Stimulated activated memory B cell treated with anti-CD40 and anti-IgM and Interleukin-4, amounts not matched to agents 10 μg/mL and 1 μg/mL and 100 μg/mL, for 72 hours (primary cell): Measurements from ENCODE around the gene PEX6.

ENCODE experiments used
- ATAC-seq: fragments of 150-1000 bp; cut with Tn5 transposase; 2 replicates; pipeline ENCODE4 v1.10.0; 2021
- H3K27ac Mint-ChIP-seq: one replicate; pipeline ENCODE4 v1.8.0; 2022; ENCODE audit warnings: mild to moderate bottlenecking, mixed read lengths
- H3K27me3 Mint-ChIP-seq: one replicate; pipeline ENCODE4 v1.8.0; 2022; ENCODE audit warnings: mixed read lengths
- H3K36me3 Mint-ChIP-seq: one replicate; pipeline ENCODE4 v1.8.0; 2022; ENCODE audit warnings: mixed read lengths
- H3K4me1 Mint-ChIP-seq: one replicate; pipeline ENCODE4 v1.8.0; 2022; ENCODE audit warnings: mixed read lengths
- H3K4me3 Mint-ChIP-seq: one replicate; pipeline ENCODE4 v1.8.0; 2022; ENCODE audit warnings: mild to moderate bottlenecking, moderate library complexity, mixed read lengths
- H3K9me3 Mint-ChIP-seq: one replicate; pipeline ENCODE4 v1.8.0; 2022; ENCODE audit warnings: mixed read lengths

PEX6 gene

DNA sequence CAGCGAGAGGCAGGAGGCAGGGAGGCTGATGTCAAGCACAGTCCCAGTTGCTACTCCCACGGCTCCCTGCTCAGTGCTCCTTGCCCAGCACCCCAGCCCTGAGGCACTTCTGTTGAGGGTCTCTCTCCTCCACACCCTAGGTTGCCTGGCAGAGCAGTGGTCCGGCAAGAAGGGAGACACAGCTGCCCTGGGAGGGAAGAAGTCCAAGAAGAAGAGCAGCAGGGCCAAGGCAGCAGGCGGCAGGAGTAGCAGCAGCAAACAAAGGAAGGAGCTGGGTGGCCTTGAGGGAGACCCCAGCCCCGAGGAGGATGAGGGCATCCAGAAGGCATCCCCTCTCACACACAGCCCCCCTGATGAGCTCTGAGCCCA lies 40.6 kb downstream of the PEX6 start:
- Mint-ChIP-seq H3K9me3 (no peaks in the 10 kb centered on the region), H3K4me3 (no peak overlapping the region), H3K36me3 (peaks cover 76% of the 10 kb centered on the region), H3K27ac (peak overlapping the region; percentile 5), H3K27me3 (no peaks in the 10 kb centered on the region), H3K4me1 (peaks cover 51% of the 10 kb centered on the region)
- no peak for ATAC-seq

DNA sequence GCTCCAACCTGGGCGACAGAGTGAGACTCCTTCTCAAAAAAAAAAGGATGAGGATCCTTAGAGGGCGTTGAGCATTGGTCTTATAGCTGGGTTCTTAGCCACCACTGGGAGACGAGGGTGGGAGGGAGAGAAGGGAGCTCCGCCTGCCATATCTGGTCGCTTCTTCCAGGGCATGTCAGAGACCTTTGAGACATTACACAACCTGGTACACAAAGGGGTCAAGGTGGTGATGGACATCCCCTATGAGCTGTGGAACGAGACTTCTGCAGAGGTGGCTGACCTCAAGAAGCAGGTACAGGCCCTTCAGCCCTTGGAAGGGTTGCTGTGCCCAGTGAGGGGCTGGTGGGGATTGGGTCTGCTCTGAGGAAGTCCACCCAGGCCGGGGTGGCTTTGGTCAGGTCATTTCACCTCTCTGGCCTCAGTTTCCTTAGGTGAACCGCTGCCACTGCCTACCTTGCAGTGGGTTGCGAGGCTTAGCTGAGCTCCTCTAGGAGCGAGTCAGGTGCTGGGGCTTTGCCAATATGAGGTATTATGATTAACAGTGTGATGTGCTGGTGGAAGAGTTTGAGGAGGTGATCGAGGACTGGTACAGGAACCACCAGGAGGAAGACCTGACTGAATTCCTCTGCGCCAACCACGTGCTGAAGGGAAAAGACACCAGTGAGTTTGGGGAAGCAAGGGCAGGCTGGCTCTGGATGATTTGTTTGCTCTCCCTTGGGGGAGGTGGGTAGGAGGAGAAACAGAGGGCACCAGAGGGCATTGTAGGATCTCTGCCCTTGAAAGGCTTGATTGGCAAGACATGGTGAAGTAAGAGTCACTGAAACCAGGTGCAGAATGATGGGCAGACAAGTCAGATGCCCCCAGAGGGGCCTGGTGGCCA lies 41.2 kb downstream of the PEX6 start:
- H3K4me1 Mint-ChIP-seq = peaks cover 57% of the 10 kb centered on the region
- peaks cover 79% of the 10 kb centered on the region for H3K36me3 Mint-ChIP-seq
- H3K4me3 Mint-ChIP-seq = no peak overlapping the region
- ATAC-seq = no peak
- H3K27me3 Mint-ChIP-seq = no peaks in the 10 kb centered on the region
- peak overlapping the region; percentile 57 for H3K27ac Mint-ChIP-seq
- H3K9me3 Mint-ChIP-seq = no peaks in the 10 kb centered on the region

DNA sequence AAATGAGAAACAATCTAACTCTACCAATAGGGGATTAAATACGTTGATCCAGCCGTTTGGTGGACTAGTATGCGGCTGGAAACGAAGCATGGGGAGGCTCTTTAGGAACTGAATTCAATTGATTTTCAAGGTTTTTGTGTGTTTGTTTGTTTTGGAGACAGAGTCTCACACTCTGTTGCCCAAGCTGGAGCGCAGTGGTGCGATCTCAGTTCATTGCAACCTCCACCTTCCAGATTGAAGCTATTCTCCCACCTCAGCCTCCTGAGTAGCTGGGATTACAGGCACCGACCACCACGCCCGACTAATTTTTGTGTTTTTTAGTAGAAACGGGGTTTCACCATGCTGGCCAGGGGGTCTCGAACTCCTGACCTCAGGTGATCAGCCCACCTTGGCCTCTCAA lies 42.6 kb downstream of the PEX6 start:
- Mint-ChIP-seq H3K36me3 (peaks cover 86% of the 10 kb centered on the region), H3K9me3 (no peaks in the 10 kb centered on the region), H3K27me3 (no peaks in the 10 kb centered on the region), H3K4me1 (peaks cover 71% of the 10 kb centered on the region), H3K27ac (peak overlapping the region; percentile 57), H3K4me3 (no peak overlapping the region)
- ATAC-seq = no peak

DNA sequence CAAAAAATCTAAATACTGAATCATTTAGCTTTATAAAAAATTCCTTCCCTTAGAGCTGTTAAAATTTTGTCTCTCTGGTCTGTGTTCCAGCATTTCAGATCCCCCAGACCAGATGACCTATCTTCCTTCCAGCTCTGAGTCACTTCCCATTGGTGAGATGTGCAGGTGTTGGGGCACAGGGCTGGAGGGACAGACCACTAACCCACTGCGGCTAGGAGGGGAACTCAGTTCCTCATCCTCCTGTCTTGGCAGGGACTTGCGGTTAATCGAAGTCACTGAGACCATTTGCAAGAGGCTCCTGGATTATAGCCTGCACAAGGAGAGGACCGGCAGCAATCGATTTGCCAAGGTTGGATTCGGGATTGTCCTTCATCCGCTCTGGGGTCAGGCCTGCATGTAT lies 43.7 kb downstream of the PEX6 start:
- Mint-ChIP-seq H3K9me3 (no peaks in the 10 kb centered on the region), H3K36me3 (peaks cover 83% of the 10 kb centered on the region), H3K27ac (peak overlapping the region; percentile 18), H3K27me3 (no peaks in the 10 kb centered on the region), H3K4me1 (peaks cover 82% of the 10 kb centered on the region), H3K4me3 (peak overlapping the region; percentile 21)
- ATAC-seq = peak; percentile 89

DNA sequence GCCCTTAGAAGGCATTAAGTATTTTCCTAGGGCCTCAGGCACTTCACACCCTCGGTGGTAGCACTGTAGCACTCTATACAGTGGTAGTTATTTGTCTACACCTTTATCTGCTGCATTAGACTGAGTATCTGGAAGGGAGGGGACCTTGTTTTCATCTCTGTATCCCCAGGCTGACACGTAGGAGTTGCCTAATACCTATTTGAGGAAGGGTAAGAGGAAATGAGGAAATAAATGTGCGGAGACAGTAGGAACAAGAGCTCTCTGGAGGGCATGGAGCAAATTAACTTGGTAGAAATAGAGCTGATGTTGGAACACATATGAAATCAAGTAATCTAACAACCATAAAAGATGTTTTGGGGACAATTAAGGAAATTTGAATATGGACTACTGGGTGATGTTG lies 45.8 kb downstream of the PEX6 start:
- no peak for ATAC-seq
- peak overlapping the region; percentile 97 for H3K27ac Mint-ChIP-seq
- no peaks in the 10 kb centered on the region for H3K27me3 Mint-ChIP-seq
- H3K4me3 Mint-ChIP-seq = peak overlapping the region; percentile 97
- peaks cover 66% of the 10 kb centered on the region for H3K36me3 Mint-ChIP-seq
- H3K9me3 Mint-ChIP-seq = no peaks in the 10 kb centered on the region
- peaks cover 81% of the 10 kb centered on the region for H3K4me1 Mint-ChIP-seq

DNA sequence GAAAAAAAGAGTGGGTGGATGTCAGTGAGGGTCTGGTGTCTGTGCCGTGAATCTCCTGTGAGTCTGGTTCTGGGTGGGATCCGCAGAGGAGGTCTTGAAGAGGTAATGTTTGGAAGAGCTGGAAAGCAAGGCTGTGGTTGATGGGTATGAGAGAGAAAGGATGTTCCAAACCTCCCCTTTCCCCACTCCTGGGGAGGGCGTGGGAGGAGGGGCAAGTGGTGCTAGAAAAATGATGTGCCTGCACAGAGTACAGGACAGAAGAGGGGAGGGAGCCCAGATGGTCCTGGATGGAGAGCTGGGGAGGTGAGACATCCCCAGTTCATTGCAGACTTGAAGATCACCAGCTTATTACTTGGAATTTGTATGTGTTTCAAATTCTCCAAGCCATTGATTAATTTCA lies 46.6 kb downstream of the PEX6 start:
- Mint-ChIP-seq H3K9me3 (no peaks in the 10 kb centered on the region), H3K4me1 (peaks cover 76% of the 10 kb centered on the region), H3K27ac (peak overlapping the region; percentile 97), H3K36me3 (peaks cover 60% of the 10 kb centered on the region), H3K4me3 (peak overlapping the region; percentile 97), H3K27me3 (no peaks in the 10 kb centered on the region)
- no peak for ATAC-seq

DNA sequence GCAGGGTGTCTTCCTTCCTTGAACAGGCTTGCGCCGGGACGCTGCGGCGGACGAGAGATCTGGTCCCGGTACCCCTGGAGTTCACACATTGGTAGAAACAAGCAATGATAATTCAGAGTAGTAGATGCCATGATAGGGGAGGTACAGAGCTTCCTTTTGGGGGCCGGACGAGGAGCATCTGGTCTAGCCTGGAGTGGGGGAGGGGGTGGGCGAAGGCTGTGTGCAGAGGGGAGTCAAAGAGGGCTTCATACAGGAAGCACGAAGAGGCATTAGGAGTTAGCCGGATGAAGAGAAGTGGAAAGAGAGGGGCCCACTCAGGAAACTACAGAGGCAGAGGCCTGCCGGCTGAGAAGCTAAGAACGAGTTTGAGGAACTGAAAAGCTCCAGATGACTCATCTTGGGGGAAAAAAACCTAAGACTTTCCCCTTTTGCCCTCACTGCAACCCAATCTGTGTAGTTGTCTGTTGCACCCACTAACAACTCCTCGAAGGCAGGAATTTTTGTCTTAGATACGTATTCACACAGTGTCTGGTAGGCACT lies 49.1 kb downstream of the PEX6 start:
- H3K36me3 Mint-ChIP-seq = peaks cover 38% of the 10 kb centered on the region
- peak; percentile 77 for ATAC-seq
- peaks cover 52% of the 10 kb centered on the region for H3K4me1 Mint-ChIP-seq
- peak overlapping the region; percentile 97 for H3K4me3 Mint-ChIP-seq
- no peaks in the 10 kb centered on the region for H3K9me3 Mint-ChIP-seq
- H3K27me3 Mint-ChIP-seq = no peaks in the 10 kb centered on the region
- H3K27ac Mint-ChIP-seq = peak overlapping the region; percentile 97

DNA sequence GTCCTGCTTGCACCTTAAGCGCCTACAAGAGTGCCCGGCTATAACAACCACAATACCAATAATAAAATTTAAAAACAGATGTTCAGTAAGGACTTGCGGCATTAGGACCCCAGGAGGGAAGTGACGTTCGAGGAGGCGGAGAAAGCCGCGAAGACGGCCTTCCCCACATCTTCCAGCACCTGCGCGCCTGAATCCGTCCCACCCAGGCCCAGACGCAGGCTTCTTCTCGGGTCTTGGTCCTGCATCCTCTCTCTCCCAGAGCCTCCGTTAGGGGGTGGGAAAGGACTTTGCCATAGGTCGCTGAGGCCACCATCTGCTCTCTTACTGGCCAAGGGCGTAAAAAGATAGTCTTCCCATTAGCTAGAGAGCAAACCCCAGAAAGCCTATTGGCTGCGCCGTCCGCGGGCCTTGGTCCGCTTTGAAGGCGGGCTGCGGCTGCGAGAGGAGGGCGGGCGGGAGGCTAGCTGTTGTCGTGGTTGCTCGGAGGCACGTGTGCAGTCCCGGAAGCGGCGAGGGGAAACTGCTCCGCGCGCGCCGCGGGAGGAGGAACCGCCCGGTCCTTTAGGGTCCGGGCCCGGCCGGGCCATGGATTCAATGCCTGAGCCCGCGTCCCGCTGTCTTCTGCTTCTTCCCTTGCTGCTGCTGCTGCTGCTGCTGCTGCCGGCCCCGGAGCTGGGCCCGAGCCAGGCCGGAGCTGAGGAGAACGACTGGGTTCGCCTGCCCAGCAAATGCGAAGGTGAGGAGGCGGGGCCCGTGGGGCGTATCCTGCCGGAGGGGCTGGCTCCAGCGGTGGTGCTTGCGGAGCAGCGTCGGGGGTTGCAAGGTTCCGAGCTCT lies 49.8 kb downstream of the PEX6 start, which contains the start of gene CNPY3:
CNPY3 (plus strand) TSS at position 495 of the 835 bp plus-strand sequence; CDS start at position 586, 91 bp downstream.
- H3K9me3 Mint-ChIP-seq = no peaks in the 10 kb centered on the region

DNA sequence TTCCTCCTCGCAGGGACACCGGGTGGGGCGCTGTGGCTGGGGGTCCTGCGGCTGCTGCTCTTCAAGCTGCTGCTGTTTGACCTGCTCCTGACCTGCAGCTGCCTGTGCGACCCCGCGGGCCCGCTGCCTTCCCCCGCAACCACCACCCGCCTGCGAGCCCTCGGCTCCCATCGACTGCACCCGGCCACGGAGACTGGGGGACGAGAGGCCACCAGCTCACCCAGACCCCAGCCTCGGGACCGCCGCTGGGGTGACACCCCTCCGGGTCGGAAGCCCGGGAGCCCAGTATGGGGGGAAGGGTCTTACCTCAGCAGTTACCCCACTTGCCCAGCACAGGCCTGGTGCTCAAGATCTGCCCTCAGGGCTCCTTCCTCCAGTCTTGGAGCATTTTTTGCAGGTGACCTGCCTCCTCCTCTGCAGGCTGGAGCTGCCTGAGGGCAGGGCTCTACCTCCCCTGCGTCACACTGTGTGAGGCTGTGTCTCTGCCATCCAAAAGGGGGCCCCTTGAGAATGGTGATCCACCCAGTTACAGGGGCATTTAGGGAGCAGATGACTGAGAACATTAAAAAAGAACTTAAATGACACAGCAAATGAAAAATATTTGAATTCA lies 53.6 kb downstream of the PEX6 start:
- Mint-ChIP-seq H3K4me1 (peaks cover 30% of the 10 kb centered on the region), H3K36me3 (peaks cover 4% of the 10 kb centered on the region), H3K27me3 (no peaks in the 10 kb centered on the region), H3K4me3 (no peak overlapping the region), H3K9me3 (no peaks in the 10 kb centered on the region), H3K27ac (peak overlapping the region; percentile 74)
- ATAC-seq = no peak

More for the DNA sequence above, 49.8 kb downstream of the PEX6 start, which contains the start of gene CNPY3:
- Mint-ChIP-seq H3K4me3 (peak within 1 kb of the TSS; percentile 97), H3K27ac (peak within 1 kb of the TSS; percentile 97), H3K36me3 (peaks cover 37% of the 10 kb centered on the region), H3K4me1 (peaks cover 49% of the 10 kb centered on the region), H3K27me3 (no peaks in the 10 kb centered on the region)
- peak; percentile 90 for ATAC-seq

DNA sequence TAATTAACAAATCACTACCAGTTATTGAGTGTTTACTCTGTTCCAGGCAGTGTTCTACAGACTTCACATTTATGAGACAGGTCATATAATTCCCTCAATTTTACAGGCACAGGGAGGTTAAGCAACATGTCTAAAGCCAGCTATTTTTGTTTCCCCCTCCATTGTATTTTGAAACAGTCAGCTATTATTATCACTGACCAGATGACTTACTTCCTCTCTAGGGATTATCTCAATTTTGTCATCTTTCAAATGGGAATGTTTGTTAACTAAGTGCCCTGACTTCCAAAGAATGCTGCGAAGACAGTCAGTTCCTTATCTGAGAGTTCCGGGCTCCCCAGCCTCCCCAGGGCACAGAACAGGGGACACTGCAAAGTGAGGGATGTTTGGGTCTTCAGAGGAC lies 55.3 kb downstream of the PEX6 start:
- H3K4me3 Mint-ChIP-seq = no peak overlapping the region
- H3K27me3 Mint-ChIP-seq = no peaks in the 10 kb centered on the region
- H3K4me1 Mint-ChIP-seq = peaks cover 26% of the 10 kb centered on the region
- H3K36me3 Mint-ChIP-seq = no peaks in the 10 kb centered on the region
- no peaks in the 10 kb centered on the region for H3K9me3 Mint-ChIP-seq
- no peak for ATAC-seq
- H3K27ac Mint-ChIP-seq = peak overlapping the region; percentile 27

DNA sequence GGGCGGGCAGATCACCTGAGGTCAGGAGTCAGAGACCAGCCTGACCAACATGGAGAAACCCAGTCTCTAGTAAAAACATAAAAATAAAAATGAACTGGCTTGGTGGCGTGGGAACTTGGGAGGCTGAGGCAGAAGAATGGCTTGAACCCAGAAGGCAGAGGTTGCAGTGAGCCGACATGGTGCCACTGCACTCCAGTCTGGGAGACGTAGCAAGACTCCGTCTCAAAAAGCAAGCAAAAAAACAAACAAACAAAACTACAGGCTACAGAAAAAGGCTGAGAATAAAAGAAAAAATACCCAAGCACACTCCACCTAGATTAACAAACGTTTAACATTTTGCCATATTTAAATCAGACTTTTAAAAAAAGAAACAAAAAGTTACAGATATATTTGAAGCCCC lies 57.2 kb downstream of the PEX6 start:
- Mint-ChIP-seq H3K36me3 (no peaks in the 10 kb centered on the region), H3K4me1 (peaks cover 20% of the 10 kb centered on the region), H3K9me3 (no peaks in the 10 kb centered on the region), H3K27ac (peak overlapping the region; percentile 26), H3K4me3 (no peak overlapping the region), H3K27me3 (no peaks in the 10 kb centered on the region)
- no peak for ATAC-seq

DNA sequence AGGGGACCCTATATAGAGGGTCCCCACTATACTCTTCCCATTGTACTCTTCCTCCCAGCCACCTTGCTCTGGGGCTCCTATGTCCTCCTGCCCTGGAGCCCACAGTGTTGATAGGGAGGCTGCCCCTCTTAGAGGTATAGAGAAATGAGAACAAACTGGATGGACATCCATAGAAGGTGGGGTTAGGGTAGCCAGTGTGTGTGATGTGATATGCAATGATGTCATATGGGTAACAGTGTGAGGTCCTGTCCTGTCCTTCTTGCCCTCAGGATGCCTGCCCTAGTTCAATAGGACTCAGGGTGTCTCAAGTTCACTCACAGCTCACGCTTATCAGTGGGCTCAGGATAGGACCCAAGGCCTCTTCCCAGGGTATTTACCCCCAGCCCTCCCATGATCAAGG lies 62.7 kb downstream of the PEX6 start:
- Mint-ChIP-seq H3K9me3 (no peaks in the 10 kb centered on the region), H3K4me1 (peaks cover 10% of the 10 kb centered on the region), H3K27me3 (peaks cover 3% of the 10 kb centered on the region), H3K27ac (peak overlapping the region; percentile 68), H3K36me3 (no peaks in the 10 kb centered on the region), H3K4me3 (no peak overlapping the region)
- ATAC-seq = peak; percentile 34

DNA sequence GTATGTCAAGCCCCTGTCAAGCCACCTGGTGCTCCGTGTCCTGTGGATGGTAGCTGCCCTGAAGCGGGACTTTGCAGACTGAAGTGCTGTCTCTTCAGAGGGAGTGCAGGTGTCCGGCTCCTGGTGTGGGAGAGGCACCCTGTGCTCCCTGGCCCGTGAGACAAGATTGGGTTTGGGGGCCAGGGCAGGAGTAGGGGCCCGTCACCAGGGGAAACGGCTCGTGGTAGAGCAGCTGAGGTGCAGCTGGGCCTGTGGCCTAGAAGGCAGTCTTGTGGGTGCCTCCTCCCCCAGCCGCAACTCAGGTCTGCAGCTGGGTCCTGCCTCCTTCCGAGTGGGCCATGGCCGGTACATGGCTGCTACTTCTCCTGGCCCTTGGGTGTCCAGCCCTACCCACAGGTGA lies 63.2 kb downstream of the PEX6 start, which contains the start of gene PTCRA:
PTCRA (plus strand) TSS at position 322 of the 400 bp plus-strand sequence; CDS start at position 339, 17 bp downstream.
- no peaks in the 10 kb centered on the region for H3K36me3 Mint-ChIP-seq
- H3K27me3 Mint-ChIP-seq = peaks cover 8% of the 10 kb centered on the region
- no peaks in the 10 kb centered on the region for H3K9me3 Mint-ChIP-seq
- ATAC-seq = peak; percentile 62
- no peak within 1 kb of the TSS for H3K4me3 Mint-ChIP-seq
- H3K4me1 Mint-ChIP-seq = peaks cover 14% of the 10 kb centered on the region
- peak within 1 kb of the TSS; percentile 68 for H3K27ac Mint-ChIP-seq

DNA sequence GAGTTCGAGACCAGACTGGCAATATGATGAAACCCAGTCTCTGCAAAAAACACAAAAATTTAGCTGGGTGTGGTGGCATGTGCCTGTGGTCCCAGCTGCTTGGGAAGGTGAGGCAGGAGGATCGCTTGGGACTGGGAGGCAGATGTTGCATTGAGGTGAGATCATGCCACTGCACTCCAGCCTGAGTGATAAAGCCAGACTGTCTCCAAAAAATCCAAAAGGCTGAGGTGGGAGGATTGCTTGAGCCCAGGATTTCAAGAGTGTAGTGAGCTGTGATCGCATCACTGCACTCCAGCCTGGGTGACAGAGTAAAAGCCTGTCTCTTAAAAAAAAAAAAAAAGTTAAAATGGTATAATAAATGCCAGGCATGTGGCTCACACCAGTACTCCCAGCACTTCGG lies 64.4 kb downstream of the PEX6 start:
- Mint-ChIP-seq H3K4me3 (no peak overlapping the region), H3K27ac (no peak overlapping the region), H3K27me3 (peaks cover 8% of the 10 kb centered on the region), H3K4me1 (peaks cover 14% of the 10 kb centered on the region), H3K9me3 (no peaks in the 10 kb centered on the region), H3K36me3 (no peaks in the 10 kb centered on the region)
- no peak for ATAC-seq
